ENCODE results near the gene OGDH. TPM values are rescaled to one million over a fixed set of nuclear protein-coding genes. Genes with fewer than 3 reads are reported as not detected.

OGDH gene
- total and polyA plus RNA-seq, 2 experiments from 2014 or later: 13.5 to 76.9 TPM

DNA sequence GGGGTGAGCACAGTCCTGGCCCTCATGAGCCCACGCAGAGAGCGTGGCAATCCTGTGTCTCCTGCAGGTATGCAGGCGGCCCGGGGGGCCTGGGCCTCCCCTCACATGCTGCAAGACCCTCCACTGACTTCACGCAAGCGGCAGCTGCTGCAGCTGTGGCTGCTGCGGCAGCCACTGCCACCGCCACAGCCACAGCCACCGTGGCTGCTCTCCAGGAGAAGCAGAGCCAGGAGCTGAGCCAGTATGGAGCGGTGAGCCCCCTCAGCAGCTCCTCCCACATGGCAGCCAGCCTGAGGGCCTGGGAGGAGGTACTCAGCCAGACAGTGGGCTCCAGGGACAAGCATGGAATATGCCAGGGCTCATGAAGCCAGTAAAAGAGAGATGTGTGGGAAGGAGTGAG is 150.9 kb downstream of the OGDH start:
- no peak overlapping the region for H3K4me2 ChIP-seq
- no peaks in the 10 kb centered on the region for H3K27me3 ChIP-seq (ENCODE audit: insufficient read depth)
- H3K36me3 ChIP-seq (ENCODE audit: insufficient read depth): no peaks in the 10 kb centered on the region
- DNase-seq (ENCODE audit: low spot score) (no peak), ATAC-seq (no peak)
- H3K4me1 ChIP-seq (ENCODE audit: insufficient read depth): no peaks in the 10 kb centered on the region
- peaks cover 21% of the 10 kb centered on the region for H3K79me2 ChIP-seq (replicated peaks; ENCODE audit: insufficient read depth)
- Mint-ChIP-seq H3K4me1 (peaks cover 6% of the 10 kb centered on the region), H3K9me3 (no peaks in the 10 kb centered on the region; the same call in 2 of the 3 replicates), H3K4me3 (no peak overlapping the region), H3K27ac (no peak overlapping the region), H3K36me3 (ENCODE audit: low read depth) (peaks cover 29% of the 10 kb centered on the region), H3K27me3 (ENCODE audit: insufficient read depth, low read depth, poor library complexity) (peaks cover 3% of the 10 kb centered on the region)
- H3F3A ChIP-seq (replicated peaks; ENCODE audit: low read depth): no peaks in the 10 kb centered on the region
- TF ChIP-seq JUNB (IDR thresholded peaks at IDR 0.05; ENCODE audit: unreplicated experiment): no peak
- TF ChIP-seq ZNF331 (CRISPR knock-in tag; IDR thresholded peaks at IDR 0.05; ENCODE audit: low read depth): no peak
- TF ChIP-seq STAT1 (IDR thresholded peaks at IDR 0.05; ENCODE audit: unreplicated experiment): no peak
- no peak for TF ChIP-seq NANOG (IDR thresholded peaks at IDR 0.05; ENCODE audit: borderline replicate concordance)
- TF ChIP-seq EZH2 (IDR thresholded peaks at IDR 0.05; ENCODE audit: low read depth, unreplicated experiment): no peak
- TF ChIP-seq, protein P1, sequence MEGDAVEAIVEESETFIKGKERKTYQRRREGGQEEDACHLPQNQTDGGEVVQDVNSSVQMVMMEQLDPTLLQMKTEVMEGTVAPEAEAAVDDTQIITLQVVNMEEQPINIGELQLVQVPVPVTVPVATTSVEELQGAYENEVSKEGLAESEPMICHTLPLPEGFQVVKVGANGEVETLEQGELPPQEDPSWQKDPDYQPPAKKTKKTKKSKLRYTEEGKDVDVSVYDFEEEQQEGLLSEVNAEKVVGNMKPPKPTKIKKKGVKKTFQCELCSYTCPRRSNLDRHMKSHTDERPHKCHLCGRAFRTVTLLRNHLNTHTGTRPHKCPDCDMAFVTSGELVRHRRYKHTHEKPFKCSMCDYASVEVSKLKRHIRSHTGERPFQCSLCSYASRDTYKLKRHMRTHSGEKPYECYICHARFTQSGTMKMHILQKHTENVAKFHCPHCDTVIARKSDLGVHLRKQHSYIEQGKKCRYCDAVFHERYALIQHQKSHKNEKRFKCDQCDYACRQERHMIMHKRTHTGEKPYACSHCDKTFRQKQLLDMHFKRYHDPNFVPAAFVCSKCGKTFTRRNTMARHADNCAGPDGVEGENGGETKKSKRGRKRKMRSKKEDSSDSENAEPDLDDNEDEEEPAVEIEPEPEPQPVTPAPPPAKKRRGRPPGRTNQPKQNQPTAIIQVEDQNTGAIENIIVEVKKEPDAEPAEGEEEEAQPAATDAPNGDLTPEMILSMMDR (conservative IDR thresholded peaks at IDR 0.05; ENCODE audit: low read depth in 2 of 2): no peak
- TF ChIP-seq, protein P2, sequence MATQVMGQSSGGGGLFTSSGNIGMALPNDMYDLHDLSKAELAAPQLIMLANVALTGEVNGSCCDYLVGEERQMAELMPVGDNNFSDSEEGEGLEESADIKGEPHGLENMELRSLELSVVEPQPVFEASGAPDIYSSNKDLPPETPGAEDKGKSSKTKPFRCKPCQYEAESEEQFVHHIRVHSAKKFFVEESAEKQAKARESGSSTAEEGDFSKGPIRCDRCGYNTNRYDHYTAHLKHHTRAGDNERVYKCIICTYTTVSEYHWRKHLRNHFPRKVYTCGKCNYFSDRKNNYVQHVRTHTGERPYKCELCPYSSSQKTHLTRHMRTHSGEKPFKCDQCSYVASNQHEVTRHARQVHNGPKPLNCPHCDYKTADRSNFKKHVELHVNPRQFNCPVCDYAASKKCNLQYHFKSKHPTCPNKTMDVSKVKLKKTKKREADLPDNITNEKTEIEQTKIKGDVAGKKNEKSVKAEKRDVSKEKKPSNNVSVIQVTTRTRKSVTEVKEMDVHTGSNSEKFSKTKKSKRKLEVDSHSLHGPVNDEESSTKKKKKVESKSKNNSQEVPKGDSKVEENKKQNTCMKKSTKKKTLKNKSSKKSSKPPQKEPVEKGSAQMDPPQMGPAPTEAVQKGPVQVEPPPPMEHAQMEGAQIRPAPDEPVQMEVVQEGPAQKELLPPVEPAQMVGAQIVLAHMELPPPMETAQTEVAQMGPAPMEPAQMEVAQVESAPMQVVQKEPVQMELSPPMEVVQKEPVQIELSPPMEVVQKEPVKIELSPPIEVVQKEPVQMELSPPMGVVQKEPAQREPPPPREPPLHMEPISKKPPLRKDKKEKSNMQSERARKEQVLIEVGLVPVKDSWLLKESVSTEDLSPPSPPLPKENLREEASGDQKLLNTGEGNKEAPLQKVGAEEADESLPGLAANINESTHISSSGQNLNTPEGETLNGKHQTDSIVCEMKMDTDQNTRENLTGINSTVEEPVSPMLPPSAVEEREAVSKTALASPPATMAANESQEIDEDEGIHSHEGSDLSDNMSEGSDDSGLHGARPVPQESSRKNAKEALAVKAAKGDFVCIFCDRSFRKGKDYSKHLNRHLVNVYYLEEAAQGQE (IDR thresholded peaks at IDR 0.05; ENCODE audit: unreplicated experiment): no peak
- no peak for TF ChIP-seq POLR2AphosphoS5 (IDR thresholded peaks at IDR 0.05; ENCODE audit: low read depth)
- no peak for TF ChIP-seq EZH2phosphoT487 (IDR thresholded peaks at IDR 0.05; ENCODE audit: unreplicated experiment)
- TF ChIP-seq ZNF114 (CRISPR knock-in tag; IDR thresholded peaks at IDR 0.05): no peak
- TF ChIP-seq, protein P3, sequence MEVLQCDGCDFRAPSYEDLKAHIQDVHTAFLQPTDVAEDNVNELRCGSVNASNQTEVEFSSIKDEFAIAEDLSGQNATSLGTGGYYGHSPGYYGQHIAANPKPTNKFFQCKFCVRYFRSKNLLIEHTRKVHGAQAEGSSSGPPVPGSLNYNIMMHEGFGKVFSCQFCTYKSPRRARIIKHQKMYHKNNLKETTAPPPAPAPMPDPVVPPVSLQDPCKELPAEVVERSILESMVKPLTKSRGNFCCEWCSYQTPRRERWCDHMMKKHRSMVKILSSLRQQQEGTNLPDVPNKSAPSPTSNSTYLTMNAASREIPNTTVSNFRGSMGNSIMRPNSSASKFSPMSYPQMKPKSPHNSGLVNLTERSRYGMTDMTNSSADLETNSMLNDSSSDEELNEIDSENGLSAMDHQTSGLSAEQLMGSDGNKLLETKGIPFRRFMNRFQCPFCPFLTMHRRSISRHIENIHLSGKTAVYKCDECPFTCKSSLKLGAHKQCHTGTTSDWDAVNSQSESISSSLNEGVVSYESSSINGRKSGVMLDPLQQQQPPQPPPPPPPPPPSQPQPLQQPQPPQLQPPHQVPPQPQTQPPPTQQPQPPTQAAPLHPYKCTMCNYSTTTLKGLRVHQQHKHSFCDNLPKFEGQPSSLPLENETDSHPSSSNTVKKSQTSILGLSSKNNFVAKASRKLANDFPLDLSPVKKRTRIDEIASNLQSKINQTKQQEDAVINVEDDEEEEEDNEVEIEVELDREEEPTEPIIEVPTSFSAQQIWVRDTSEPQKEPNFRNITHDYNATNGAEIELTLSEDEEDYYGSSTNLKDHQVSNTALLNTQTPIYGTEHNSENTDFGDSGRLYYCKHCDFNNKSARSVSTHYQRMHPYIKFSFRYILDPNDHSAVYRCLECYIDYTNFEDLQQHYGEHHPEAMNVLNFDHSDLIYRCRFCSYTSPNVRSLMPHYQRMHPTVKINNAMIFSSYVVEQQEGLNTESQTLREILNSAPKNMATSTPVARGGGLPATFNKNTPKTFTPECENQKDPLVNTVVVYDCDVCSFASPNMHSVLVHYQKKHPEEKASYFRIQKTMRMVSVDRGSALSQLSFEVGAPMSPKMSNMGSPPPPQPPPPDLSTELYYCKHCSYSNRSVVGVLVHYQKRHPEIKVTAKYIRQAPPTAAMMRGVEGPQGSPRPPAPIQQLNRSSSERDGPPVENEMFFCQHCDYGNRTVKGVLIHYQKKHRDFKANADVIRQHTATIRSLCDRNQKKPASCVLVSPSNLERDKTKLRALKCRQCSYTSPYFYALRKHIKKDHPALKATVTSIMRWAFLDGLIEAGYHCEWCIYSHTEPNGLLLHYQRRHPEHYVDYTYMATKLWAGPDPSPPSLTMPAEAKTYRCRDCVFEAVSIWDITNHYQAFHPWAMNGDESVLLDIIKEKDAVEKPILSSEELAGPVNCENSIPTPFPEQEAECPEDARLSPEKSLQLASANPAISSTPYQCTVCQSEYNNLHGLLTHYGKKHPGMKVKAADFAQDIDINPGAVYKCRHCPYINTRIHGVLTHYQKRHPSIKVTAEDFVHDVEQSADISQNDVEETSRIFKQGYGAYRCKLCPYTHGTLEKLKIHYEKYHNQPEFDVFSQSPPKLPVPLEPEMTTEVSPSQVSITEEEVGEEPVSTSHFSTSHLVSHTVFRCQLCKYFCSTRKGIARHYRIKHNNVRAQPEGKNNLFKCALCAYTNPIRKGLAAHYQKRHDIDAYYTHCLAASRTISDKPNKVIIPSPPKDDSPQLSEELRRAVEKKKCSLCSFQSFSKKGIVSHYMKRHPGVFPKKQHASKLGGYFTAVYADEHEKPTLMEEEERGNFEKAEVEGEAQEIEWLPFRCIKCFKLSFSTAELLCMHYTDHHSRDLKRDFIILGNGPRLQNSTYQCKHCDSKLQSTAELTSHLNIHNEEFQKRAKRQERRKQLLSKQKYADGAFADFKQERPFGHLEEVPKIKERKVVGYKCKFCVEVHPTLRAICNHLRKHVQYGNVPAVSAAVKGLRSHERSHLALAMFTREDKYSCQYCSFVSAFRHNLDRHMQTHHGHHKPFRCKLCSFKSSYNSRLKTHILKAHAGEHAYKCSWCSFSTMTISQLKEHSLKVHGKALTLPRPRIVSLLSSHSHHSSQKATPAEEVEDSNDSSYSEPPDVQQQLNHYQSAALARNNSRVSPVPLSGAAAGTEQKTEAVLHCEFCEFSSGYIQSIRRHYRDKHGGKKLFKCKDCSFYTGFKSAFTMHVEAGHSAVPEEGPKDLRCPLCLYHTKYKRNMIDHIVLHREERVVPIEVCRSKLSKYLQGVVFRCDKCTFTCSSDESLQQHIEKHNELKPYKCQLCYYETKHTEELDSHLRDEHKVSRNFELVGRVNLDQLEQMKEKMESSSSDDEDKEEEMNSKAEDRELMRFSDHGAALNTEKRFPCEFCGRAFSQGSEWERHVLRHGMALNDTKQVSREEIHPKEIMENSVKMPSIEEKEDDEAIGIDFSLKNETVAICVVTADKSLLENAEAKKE (CRISPR knock-in tag; IDR thresholded peaks at IDR 0.05): no peak
- TF ChIP-seq, protein P4, sequence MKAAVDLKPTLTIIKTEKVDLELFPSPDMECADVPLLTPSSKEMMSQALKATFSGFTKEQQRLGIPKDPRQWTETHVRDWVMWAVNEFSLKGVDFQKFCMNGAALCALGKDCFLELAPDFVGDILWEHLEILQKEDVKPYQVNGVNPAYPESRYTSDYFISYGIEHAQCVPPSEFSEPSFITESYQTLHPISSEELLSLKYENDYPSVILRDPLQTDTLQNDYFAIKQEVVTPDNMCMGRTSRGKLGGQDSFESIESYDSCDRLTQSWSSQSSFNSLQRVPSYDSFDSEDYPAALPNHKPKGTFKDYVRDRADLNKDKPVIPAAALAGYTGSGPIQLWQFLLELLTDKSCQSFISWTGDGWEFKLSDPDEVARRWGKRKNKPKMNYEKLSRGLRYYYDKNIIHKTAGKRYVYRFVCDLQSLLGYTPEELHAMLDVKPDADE (IDR thresholded peaks at IDR 0.05): no peak
- TF ChIP-seq CREB1 (CRISPR knock-in tag; IDR thresholded peaks at IDR 0.05; ENCODE audit: low read depth): no peak
- no peak overlapping the region for H3K4me3 ChIP-seq
- no peak overlapping the region for H3K27ac ChIP-seq (ENCODE audit: low read depth)
- no peaks in the 10 kb centered on the region for H3K9me2 ChIP-seq (ENCODE audit: insufficient read depth)
- no peak overlapping the region for H2AFZ ChIP-seq
- peaks cover 13% of the 10 kb centered on the region; the same call in 1 of the 2 replicates for H4K20me1 ChIP-seq (replicated peaks; ENCODE audit: insufficient read depth)

All from GM23338 (cell line).